IgD-negative memory B cell (primary cell): Measurements from ENCODE around the gene MAPK1. TPM values are rescaled to one million over a fixed set of nuclear protein-coding genes. Genes with fewer than 3 reads are reported as not detected.
"Not testable (repeated sequence)": the region's sequence is repeated elsewhere in the genome, so short reads cannot be mapped to it uniquely, and the experiment has no call there.

ENCODE experiments used
- H3K27ac Mint-ChIP-seq, 3 donors: one replicate each; pipeline ENCODE4 v1.8.0; 2020 to 2022; ENCODE audit warnings: mild to moderate bottlenecking in 3 of 3, mixed read lengths in 3 of 3, moderate library complexity in 1 of 3
- H3K27me3 Mint-ChIP-seq: one replicate; pipeline ENCODE4 v1.8.0; 2021; ENCODE audit warnings: mixed read lengths
- H3K36me3 Mint-ChIP-seq: one replicate; pipeline ENCODE4 v1.8.0; 2020; ENCODE audit warnings: mild to moderate bottlenecking, mixed read lengths
- H3K4me1 Mint-ChIP-seq, 3 donors: one replicate each; pipeline ENCODE4 v1.8.0; 2020 to 2022; ENCODE audit warnings: mixed read lengths in 3 of 3, mild to moderate bottlenecking in 1 of 3
- H3K4me3 Mint-ChIP-seq, 4 donors: one replicate each; pipeline ENCODE4 v1.8.0; 2020 to 2022; ENCODE audit warnings: mild to moderate bottlenecking in 4 of 4, mixed read lengths in 4 of 4, moderate library complexity in 3 of 4
- H3K9me3 Mint-ChIP-seq, 3 donors: one replicate each; pipeline ENCODE4 v1.8.0; 2020 to 2021; ENCODE audit warnings: mixed read lengths in 3 of 3, mild to moderate bottlenecking in 1 of 3
- polyA plus RNA-seq: library from polyadenylated mRNA; unstranded; fragments of 300-500 nt; fragmentation: Illumina TruSeq; gene quantifications from one replicate; pipeline ENCODE4 v1.2.3, GENCODE V29; 2021

Gene MAPK1
- polyA plus RNA-seq, 1 donor from 2014 or later = 41.2 TPM

DNA sequence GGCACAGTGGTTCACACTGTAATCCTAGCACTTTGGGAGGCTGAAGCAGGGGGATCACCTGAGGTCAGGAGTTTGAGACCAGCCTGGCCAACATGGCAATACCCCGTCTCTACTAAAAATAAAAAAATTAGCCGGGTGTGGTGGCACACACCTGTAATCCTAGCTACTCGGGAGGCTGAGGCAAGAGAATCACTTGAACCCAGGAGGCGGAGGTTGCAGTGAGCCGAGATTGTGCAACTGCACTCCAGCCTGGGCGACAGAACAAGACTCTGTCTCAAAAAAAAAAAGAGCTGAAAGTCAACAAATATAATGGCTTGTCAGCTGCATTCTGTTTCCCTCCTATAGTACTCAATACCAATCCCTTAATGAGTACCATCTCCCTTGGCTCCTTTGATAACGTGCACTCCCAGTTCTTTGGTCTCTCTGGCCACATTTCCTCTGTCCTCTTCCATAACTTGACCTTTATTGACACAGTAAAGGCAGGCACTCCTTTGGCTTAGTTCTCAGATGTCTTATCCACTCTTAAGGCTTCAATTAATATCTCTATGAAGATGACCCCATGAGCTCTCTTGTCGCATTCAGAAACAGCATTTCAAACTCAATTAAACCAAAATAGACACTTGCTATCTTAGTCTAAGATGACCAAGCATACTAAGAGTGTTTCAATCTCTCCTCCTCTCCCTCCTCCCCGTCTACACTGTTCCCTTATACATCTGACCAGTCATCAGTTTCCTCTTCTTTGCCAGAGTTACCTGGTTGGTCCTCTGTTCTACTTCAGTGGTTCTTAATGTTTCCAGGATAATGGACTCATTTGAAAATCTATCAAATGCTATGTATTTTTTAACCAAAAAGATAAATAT, 4.8 kb downstream of the MAPK1 start:
- Mint-ChIP-seq H3K27ac (peak overlapping the region; percentile 5 to 11 (median 11)), H3K36me3 (no peaks in the 10 kb centered on the region), H3K4me1 (peaks cover 54 to 67% (median 59%) of the 10 kb centered on the region in 3 donors), H3K4me3 (peak overlapping the region in 1 of 4 donors; percentile 11), H3K27me3 (no peaks in the 10 kb centered on the region), H3K9me3 (no peaks in the 10 kb centered on the region)

DNA sequence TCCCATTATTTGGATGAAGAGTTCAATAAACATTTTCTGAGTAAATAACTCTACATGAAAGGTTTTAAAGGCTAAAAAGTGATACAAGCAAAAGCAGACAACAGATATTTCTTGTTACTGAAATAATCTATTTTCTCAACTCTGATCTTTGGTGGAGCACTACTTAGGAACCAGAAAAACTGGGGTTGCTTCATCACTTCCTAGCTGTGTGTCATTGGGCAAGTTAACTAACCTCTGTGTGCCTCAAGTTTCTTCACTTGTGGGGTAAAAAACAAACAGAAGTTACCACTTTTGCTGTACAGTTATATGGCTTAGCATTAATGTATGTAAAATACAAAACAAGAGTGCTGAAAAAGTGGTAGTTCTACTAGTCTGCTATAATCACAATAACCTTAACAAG, 5.6 kb downstream of the MAPK1 start:
- H3K27ac Mint-ChIP-seq = peak overlapping the region; percentile 0 to 86 (median 17)
- H3K36me3 Mint-ChIP-seq = no peaks in the 10 kb centered on the region
- H3K9me3 Mint-ChIP-seq = no peaks in the 10 kb centered on the region
- H3K4me1 Mint-ChIP-seq = peaks cover 59 to 72% (median 65%) of the 10 kb centered on the region in 3 donors
- H3K27me3 Mint-ChIP-seq = no peaks in the 10 kb centered on the region
- H3K4me3 Mint-ChIP-seq = peak overlapping the region in 1 of 4 donors; percentile 11

DNA sequence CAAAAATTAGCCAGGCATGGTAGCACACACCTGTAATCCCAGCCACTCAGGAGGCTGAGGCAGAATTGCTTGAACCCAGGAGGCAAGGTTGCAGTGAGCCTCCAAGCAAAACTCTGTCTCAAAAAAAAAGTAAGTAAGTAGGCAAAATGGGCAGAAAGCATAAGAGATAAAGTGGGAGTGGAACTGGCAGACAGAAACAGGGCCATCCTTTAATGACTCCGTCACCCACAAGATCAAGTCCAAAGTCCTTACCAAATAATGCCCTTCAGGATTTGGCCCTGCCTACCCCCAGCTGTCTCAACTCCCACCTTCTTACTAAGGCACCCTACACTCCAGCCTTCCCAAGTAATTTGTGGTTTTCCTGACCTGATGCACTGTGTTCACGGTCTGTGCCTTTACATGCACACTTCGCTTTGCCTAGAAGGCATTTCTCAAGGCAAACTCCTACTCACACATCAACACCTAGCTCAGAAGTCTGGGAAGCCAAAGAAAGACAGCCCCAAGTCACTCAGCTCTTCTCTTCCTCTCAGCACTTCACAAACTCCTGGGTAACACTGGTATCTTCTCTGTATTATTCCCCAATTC, 6.1 kb downstream of the MAPK1 start:
- Mint-ChIP-seq H3K27ac (peak overlapping the region in 2 of 3 donors; percentile 0 to 86), H3K36me3 (no peaks in the 10 kb centered on the region), H3K4me3 (peak overlapping the region in 2 of 4 donors; percentile 11 to 18), H3K27me3 (no peaks in the 10 kb centered on the region), H3K4me1 (peaks cover 55 to 75% (median 69%) of the 10 kb centered on the region in 3 donors), H3K9me3 (no peaks in the 10 kb centered on the region)

DNA sequence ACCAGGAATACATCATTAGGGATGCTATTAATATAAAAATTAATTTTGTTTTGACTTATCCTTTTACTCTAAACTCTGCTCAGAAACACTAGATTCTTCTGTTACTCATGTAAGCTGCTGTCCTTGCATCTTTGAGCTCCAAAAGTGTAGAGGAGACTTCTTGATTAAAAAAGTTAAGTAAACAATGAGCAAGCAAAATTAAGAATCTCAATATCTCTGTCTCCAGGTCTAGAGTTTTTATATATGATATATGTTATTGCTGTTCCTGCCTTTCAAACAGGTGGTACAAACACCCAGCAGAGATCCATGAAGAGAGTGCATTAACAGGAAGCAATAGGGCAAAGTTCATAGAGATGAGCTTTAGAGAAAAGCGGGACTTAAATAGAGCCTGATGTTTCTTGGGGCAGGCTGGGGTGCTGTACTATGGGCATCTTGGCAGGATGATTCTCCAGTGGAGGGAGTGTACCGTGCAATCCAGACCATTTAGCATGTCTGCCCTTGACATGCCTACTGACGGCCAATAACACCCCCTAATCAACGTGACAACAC, 6.9 kb downstream of the MAPK1 start:
- Mint-ChIP-seq H3K27me3 (no peaks in the 10 kb centered on the region), H3K9me3 (no peaks in the 10 kb centered on the region), H3K36me3 (no peaks in the 10 kb centered on the region), H3K27ac (peak overlapping the region in 1 of 3 donors; percentile 40), H3K4me1 (peaks cover 58 to 75% (median 70%) of the 10 kb centered on the region in 3 donors), H3K4me3 (peak overlapping the region in 2 of 4 donors; percentile 44 to 56)

DNA sequence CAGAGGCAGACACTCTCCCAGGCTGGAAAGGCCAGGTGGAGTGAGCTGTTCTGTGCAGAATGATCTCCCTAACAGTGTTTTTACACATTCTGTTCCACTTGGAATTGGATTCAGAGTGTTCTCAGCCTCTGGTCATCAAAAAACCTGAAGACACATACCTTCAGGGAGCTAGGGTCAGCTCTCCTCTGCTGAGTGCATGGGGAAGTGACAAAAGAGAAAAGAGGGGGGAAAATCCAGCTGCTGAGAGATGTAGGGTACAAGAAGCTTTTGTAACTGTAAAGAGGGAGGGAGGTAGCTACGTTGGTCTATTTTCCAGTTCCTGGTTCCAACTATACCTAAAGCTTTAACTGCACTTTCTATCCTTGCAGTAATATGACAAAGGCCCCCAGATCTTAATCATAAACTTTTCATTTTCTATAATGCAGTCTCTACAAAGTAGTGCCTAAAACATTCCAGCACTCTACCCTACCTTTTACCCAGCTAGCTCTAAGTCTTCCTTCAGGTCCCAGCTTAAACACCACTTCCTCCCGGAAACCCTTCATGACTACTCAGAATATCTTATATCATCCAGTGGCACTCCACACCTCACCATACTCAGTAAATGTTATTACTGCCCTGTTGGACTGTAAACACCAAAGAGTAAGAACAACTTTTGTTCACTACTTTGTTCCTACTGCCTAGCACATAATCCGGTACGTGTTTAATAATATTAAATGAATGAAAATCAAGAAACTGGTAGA, 9.2 kb downstream of the MAPK1 start:
- H3K36me3 Mint-ChIP-seq = no peaks in the 10 kb centered on the region
- peak overlapping the region in 3 of 4 donors; percentile 0 to 46 (median 21) for H3K4me3 Mint-ChIP-seq
- peak overlapping the region; percentile 17 to 74 (median 59) for H3K27ac Mint-ChIP-seq
- H3K27me3 Mint-ChIP-seq = no peaks in the 10 kb centered on the region
- H3K4me1 Mint-ChIP-seq = peaks cover 61 to 73% (median 71%) of the 10 kb centered on the region in 3 donors
- peaks cover 0 to 2% (median 0%) of the 10 kb centered on the region in 3 donors for H3K9me3 Mint-ChIP-seq

GRCh38 chr22:21857481-21857914, 9.9 kb downstream of the MAPK1 start:
- H3K4me3 Mint-ChIP-seq = peak overlapping the region in 3 of 4 donors; percentile 0 to 68 (median 12)

DNA sequence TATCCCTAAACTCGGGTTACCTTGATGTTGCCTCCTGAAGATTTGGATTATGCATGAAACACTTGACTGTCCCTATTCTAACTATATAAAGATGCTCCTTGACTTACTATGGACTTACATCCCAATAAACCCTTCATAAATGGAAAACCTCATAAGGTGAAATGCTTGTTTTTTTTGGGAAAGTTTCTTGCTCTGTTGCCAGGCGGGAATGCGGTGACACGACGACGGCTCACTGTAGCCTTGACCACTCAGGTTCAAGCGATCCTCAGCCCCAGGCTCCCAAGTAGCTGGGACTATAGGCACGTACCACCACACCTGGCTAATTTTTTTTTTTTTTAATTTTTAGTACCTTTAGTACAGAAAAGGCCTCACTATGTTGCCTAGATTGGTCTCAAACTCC, 10.6 kb downstream of the MAPK1 start:
- Mint-ChIP-seq H3K36me3 (no peaks in the 10 kb centered on the region), H3K4me1 (peaks cover 60 to 70% (median 67%) of the 10 kb centered on the region in 3 donors), H3K9me3 (peaks cover 0 to 2% (median 0%) of the 10 kb centered on the region in 3 donors), H3K27me3 (no peaks in the 10 kb centered on the region), H3K4me3 (no peak overlapping the region), H3K27ac (no peak overlapping the region)

More at GRCh38 chr22:21857481-21857914, 9.9 kb downstream of the MAPK1 start:
- H3K9me3 Mint-ChIP-seq = peaks cover 0 to 2% (median 0%) of the 10 kb centered on the region in 3 donors
- H3K27ac Mint-ChIP-seq = peak overlapping the region; percentile 17 to 74 (median 59)
- peaks cover 59 to 71% (median 67%) of the 10 kb centered on the region in 3 donors for H3K4me1 Mint-ChIP-seq
- no peaks in the 10 kb centered on the region for H3K36me3 Mint-ChIP-seq
- H3K27me3 Mint-ChIP-seq = no peaks in the 10 kb centered on the region

- Mint-ChIP-seq H3K36me3 (no peaks in the 10 kb centered on the region), H3K27me3 (no peaks in the 10 kb centered on the region), H3K4me3 (no peak overlapping the region), H3K9me3 (peaks cover 0 to 2% (median 0%) of the 10 kb centered on the region in 3 donors), H3K4me1 (peaks cover 56 to 68% (median 64%) of the 10 kb centered on the region in 3 donors), H3K27ac (peak overlapping the region in 1 of 3 donors; percentile 61)
Observed at GRCh38 chr22:21856197-21856596, 11.2 kb downstream of the MAPK1 start.

DNA sequence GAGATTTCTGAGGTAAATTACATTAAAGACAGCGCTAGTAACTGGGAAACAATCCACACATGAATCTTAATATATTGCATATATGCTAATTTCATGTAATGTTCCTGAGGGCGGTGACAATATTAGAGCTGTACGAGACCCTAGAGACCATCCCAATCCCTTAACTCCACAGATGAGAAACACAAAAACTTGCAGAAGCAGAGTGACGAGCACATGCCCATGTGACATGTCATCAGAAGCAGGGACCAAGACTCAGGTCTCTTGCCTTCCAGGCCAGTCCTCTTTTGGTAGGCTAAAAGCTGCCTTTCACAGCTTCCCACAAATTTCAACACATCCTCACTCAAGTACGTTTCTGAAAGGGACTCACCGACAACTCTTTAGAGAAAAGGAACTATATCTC, 11.8 kb downstream of the MAPK1 start:
- H3K4me1 Mint-ChIP-seq = peaks cover 56 to 67% (median 62%) of the 10 kb centered on the region in 3 donors
- no peaks in the 10 kb centered on the region for H3K36me3 Mint-ChIP-seq
- H3K9me3 Mint-ChIP-seq = peaks cover 0 to 2% (median 0%) of the 10 kb centered on the region in 3 donors
- H3K27me3 Mint-ChIP-seq = no peaks in the 10 kb centered on the region
- H3K4me3 Mint-ChIP-seq = no peak overlapping the region
- peak overlapping the region in 2 of 3 donors; percentile 61 to 73 for H3K27ac Mint-ChIP-seq

- Mint-ChIP-seq H3K4me3 (no peak overlapping the region), H3K4me1 (peaks cover 30 to 51% (median 50%) of the 10 kb centered on the region in 3 donors), H3K27me3 (no peaks in the 10 kb centered on the region), H3K9me3 (peaks cover 0 to 2% (median 0%) of the 10 kb centered on the region in 3 donors), H3K36me3 (peaks cover 4% of the 10 kb centered on the region), H3K27ac (no peak overlapping the region)
Observed at GRCh38 chr22:21850660-21851059, 16.8 kb downstream of the MAPK1 start.

- Mint-ChIP-seq H3K4me3 (peak overlapping the region in 1 of 4 donors; percentile 2), H3K36me3 (peaks cover 6% of the 10 kb centered on the region), H3K9me3 (peaks cover 0 to 2% (median 0%) of the 10 kb centered on the region in 3 donors), H3K27me3 (no peaks in the 10 kb centered on the region), H3K4me1 (peaks cover 32 to 47% (median 45%) of the 10 kb centered on the region in 3 donors), H3K27ac (no peak overlapping the region)
Observed at GRCh38 chr22:21849489-21849888, 18.0 kb downstream of the MAPK1 start.

GRCh38 chr22:21848057-21848456, 19.4 kb downstream of the MAPK1 start:
- H3K4me3 Mint-ChIP-seq, H3K36me3 Mint-ChIP-seq, H3K27ac Mint-ChIP-seq, H3K9me3 Mint-ChIP-seq, H3K27me3 Mint-ChIP-seq: not testable (repeated sequence)
- peaks cover 30 to 47% (median 38%) of the 10 kb centered on the region in 3 donors for H3K4me1 Mint-ChIP-seq

DNA sequence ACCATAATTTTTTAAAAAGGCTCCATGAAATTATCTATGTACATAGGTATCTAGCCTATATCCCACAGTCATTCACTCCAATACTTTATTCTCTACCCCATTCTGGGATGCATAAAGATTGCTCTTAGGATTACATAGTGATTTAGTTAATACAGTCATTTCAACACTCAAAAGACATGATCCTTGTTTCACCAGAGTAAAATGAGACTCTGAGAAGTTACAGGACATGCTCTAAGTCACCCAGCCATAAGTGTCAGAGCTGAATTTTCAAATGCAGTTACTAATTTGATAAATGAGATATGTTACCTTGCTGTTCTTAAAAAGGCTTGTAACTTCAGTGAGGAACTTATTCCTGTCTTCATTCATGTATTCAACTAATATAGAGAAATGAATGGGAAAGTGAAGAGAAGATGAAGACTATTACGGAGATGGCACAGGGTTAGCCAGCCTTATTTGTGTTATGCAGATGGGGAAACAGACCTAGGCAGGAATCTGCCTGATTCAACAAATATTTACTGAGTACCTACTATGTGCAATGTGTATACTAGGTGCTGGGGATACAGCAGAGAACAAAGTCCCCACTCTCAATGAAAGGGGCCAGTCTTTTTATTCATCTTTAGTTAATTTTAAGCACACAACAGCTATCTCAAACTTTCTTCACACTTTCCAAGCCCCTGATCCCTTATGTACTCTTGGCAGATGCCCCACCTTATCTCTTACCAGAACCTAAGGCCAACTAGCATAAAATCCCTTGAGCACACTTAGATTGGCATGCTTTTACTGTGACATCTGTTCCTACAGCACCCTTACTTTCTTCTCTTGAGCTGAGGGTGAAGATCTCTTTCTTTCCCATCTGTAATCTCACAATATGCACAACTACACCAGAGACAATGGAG, 21.6 kb downstream of the MAPK1 start:
- no peaks in the 10 kb centered on the region for H3K9me3 Mint-ChIP-seq
- H3K4me1 Mint-ChIP-seq = peaks cover 24 to 46% (median 37%) of the 10 kb centered on the region in 3 donors
- no peak overlapping the region for H3K4me3 Mint-ChIP-seq
- H3K36me3 Mint-ChIP-seq = peaks cover 6% of the 10 kb centered on the region
- H3K27me3 Mint-ChIP-seq = no peaks in the 10 kb centered on the region
- peak overlapping the region in 1 of 3 donors; percentile 54 for H3K27ac Mint-ChIP-seq
